Gastrocnemius medialis (tissue), 4 donors: ENCODE data around the gene NDUFS6. TPM values are rescaled to one million over a fixed set of nuclear protein-coding genes. Genes with fewer than 3 reads are reported as not detected.

Experiments used
- ATAC-seq, 2 donors: fragments of 150-250 bp; one replicate each; pipeline ENCODE4 v1.9.1; 2016
- DNase-seq, 2 donors: peaks; one replicate each; pipeline ENCODE4 v3.0.0-alpha.2; 2019
- H3K27ac ChIP-seq, 4 donors: fragments of 200-600 bp; sonication (generic); 1 replicate in 1 of 4; 2 replicates in 3 of 4; pipeline ENCODE4 v1.5.1; 2016 to 2018; ENCODE audit warnings: mild to moderate bottlenecking in 2 of 4, moderate library complexity in 1 of 4
- H3K27me3 ChIP-seq, 3 donors: fragments of 200-600 bp; sonication (generic) in 2 of 3; 1 replicate in 1 of 3; 2 replicates in 2 of 3; pipeline versions ENCODE4 v1.5.1 to v1.6.0; 2016 to 2019; ENCODE audit warnings: mild to moderate bottlenecking in 1 of 3, moderate library complexity in 1 of 3
- H3K36me3 ChIP-seq, 2 donors: fragments of 200-600 bp; sonication (generic) in 1 of 2; one replicate each; pipeline ENCODE4 v1.5.1; 2017 to 2018
- H3K4me1 ChIP-seq, 2 donors: fragments of 200-600 bp; sonication (generic) in 1 of 2; one replicate each; pipeline ENCODE4 v1.5.1; 2016 to 2017; ENCODE audit warnings: mild to moderate bottlenecking in 2 of 2
- H3K4me3 ChIP-seq, 4 donors: fragments of 200-600 bp; sonication (generic) in 3 of 4; 1 replicate in 1 of 4; 2 replicates in 3 of 4; pipeline ENCODE4 v1.5.1; 2016 to 2019; ENCODE audit warnings: mild to moderate bottlenecking in 2 of 4
- H3K9me3 ChIP-seq, 3 donors: fragments of 200-600 bp; sonication (generic) in 2 of 3; 1 replicate in 1 of 3; 2 replicates in 2 of 3; pipeline ENCODE4 v1.5.1; 2016 to 2019
- CTCF ChIP-seq, 5 experiments: fragments of 450-650 bp in 3 of 5; fragments of 200-600 bp in 2 of 5; sonication (generic) in 2 of 5; IDR thresholded peaks in 4 of 5; conservative IDR thresholded peaks in 1 of 5; 1 replicate in 4 of 5; 2 replicates in 1 of 5; pipeline ENCODE4 v1.5.1; 2016 to 2019; ENCODE audit warnings: antibody characterized with exemption in 5 of 5, mild to moderate bottlenecking in 3 of 5, moderate library complexity in 3 of 5
- POLR2A ChIP-seq, 2 donors: fragments of 450-650 bp; IDR thresholded peaks; one replicate each; pipeline ENCODE4 v1.6.1; 2017; ENCODE audit warnings: antibody characterized with exemption in 2 of 2, mild to moderate bottlenecking in 2 of 2, moderate library complexity in 2 of 2
- in situ Hi-C, 4 donors: fragments of 200-750 bp; cut with MboI; loops; one replicate each; pipeline versions ENCODE4 v1.15.0 to v1.8.0; 2017; ENCODE audit warnings: low sequenced_read_pairs in 4 of 4
- intact Hi-C: fragments of 100-400 bp; cut with DNase I; formaldehyde crosslinking; loops from one replicate; pipeline ENCODE4 v1.15.1; 2023; ENCODE audit warnings: low total_unique reads
- total RNA-seq, 4 donors: library from RNA; depleted of rRNA; stranded (reverse); fragments of >200 nt; gene quantifications; one replicate each; pipeline versions ENCODE4 v1.1.0 to v1.2.3, GENCODE V29; 2016

Gene NDUFS6
- total RNA-seq, 4 donors from 2014 or later = 70.8 to 135 (median 106) TPM

- H3K27me3 ChIP-seq = peaks cover 0 to 8% (median 0%) of the 10 kb centered on the region in 3 donors
- TF ChIP-seq CTCF (IDR thresholded peaks at IDR 0.05 in 4 of 5, conservative IDR thresholded peaks at IDR 0.05 in 1 of 5) (no peak), POLR2A (IDR thresholded peaks at IDR 0.05) (no peak)
- in situ Hi-C loops = loop anchor here in 3 of 4 donors (25.0 kb wide), 1 partner anchor 279 kb away; no protein-coding TSS in a partner anchor
Measured at GRCh38 chr5:1758574-1758973, 42.6 kb upstream of the NDUFS6 start.

GRCh38 chr5:1759378-1759970 lies 41.7 kb upstream of the NDUFS6 start:
- no peaks in the 10 kb centered on the region for H3K36me3 ChIP-seq
- TF ChIP-seq POLR2A (IDR thresholded peaks at IDR 0.05) (no peak), CTCF (IDR thresholded peaks at IDR 0.05 in 4 of 5, conservative IDR thresholded peaks at IDR 0.05 in 1 of 5) (no peak)
- no peak overlapping the region for H3K27ac ChIP-seq
- no peaks in the 10 kb centered on the region for H3K4me1 ChIP-seq
- no peak for ATAC-seq
- no peak overlapping the region for H3K4me3 ChIP-seq
- in situ Hi-C loops = loop anchor here in 3 of 4 donors (25.0 kb wide), 1 partner anchor 278 kb away; no protein-coding TSS in a partner anchor
- DNase-seq = no peak
- intact Hi-C loops = no loop called here
- no peaks in the 10 kb centered on the region for H3K9me3 ChIP-seq
- H3K27me3 ChIP-seq = peaks cover 0 to 8% (median 0%) of the 10 kb centered on the region in 3 donors

More at GRCh38 chr5:1758574-1758973, 42.6 kb upstream of the NDUFS6 start:
- Histone ChIP-seq H3K27ac (no peak overlapping the region), H3K4me3 (no peak overlapping the region), H3K4me1 (no peaks in the 10 kb centered on the region), H3K9me3 (no peaks in the 10 kb centered on the region), H3K36me3 (no peaks in the 10 kb centered on the region)
- intact Hi-C loops = no loop called here
- DNase-seq (no peak), ATAC-seq (no peak)

GRCh38 chr5:1760231-1760630 lies 41.0 kb upstream of the NDUFS6 start:
- DNase-seq (no peak), ATAC-seq (no peak)
- Histone ChIP-seq H3K36me3 (no peaks in the 10 kb centered on the region), H3K9me3 (no peaks in the 10 kb centered on the region), H3K4me1 (no peaks in the 10 kb centered on the region), H3K27ac (no peak overlapping the region), H3K27me3 (peaks cover 2 to 8% (median 4%) of the 10 kb centered on the region in 3 donors), H3K4me3 (no peak overlapping the region)
- intact Hi-C loops = no loop called here
- TF ChIP-seq CTCF (IDR thresholded peaks at IDR 0.05 in 4 of 5, conservative IDR thresholded peaks at IDR 0.05 in 1 of 5) = no peak
- no peak for TF ChIP-seq POLR2A (IDR thresholded peaks at IDR 0.05)
- in situ Hi-C loops = loop anchor here in 3 of 4 donors (25.0 kb wide), 1 partner anchor 277 kb away; no protein-coding TSS in a partner anchor

- ATAC-seq (no peak), DNase-seq (no peak)
- Histone ChIP-seq H3K4me1 (no peaks in the 10 kb centered on the region), H3K27ac (no peak overlapping the region), H3K27me3 (peaks cover 4 to 8% (median 8%) of the 10 kb centered on the region in 3 donors), H3K9me3 (no peaks in the 10 kb centered on the region), H3K36me3 (no peaks in the 10 kb centered on the region), H3K4me3 (no peak overlapping the region)
- intact Hi-C loops (no loop called here), in situ Hi-C loops (loop anchor here in 3 of 4 donors (25.0 kb wide), 1 partner anchor 276 kb away; no protein-coding TSS in a partner anchor)
- TF ChIP-seq POLR2A (IDR thresholded peaks at IDR 0.05) (no peak), CTCF (IDR thresholded peaks at IDR 0.05 in 4 of 5, conservative IDR thresholded peaks at IDR 0.05 in 1 of 5) (no peak)
Measured at GRCh38 chr5:1760656-1761452, 40.4 kb upstream of the NDUFS6 start.
